Spleen (tissue), 11 donors: ENCODE data around the gene TTC27. TPM values are rescaled to one million over a fixed set of nuclear protein-coding genes. Genes with fewer than 3 reads are reported as not detected.

Source experiments
- DNase-seq: peaks from one replicate; pipeline ENCODE4 v3.0.0-alpha.2; 2020
- H3K27ac ChIP-seq, 8 donors: fragments of 200-600 bp; sonication (generic) in 7 of 8; 1 replicate in 4 of 8; 2 replicates in 4 of 8; pipeline versions ENCODE4 v1.5.0 to v1.8.0; 2016 to 2021; ENCODE audit warnings: inconsistent platforms in 4 of 8, mild to moderate bottlenecking in 4 of 8, moderate library complexity in 1 of 8
- H3K27me3 ChIP-seq, 7 donors: fragments of 200-600 bp; sonication (generic) in 6 of 7; replicated peaks in 1 of 7; 1 replicate in 4 of 7; 2 replicates in 3 of 7; pipeline versions ENCODE4 v1.5.0 to v1.8.0; 2016 to 2021; ENCODE audit warnings: inconsistent platforms in 3 of 7, mild to moderate bottlenecking in 1 of 7
- H3K36me3 ChIP-seq, 6 donors: fragments of 200-600 bp; sonication (generic) in 5 of 6; 1 replicate in 4 of 6; 2 replicates in 2 of 6; pipeline versions ENCODE4 v1.5.0 to v1.8.0; 2016 to 2021; ENCODE audit warnings: inconsistent platforms in 2 of 6
- H3K4me1 ChIP-seq, 6 donors: fragments of 200-600 bp; sonication (generic) in 5 of 6; 1 replicate in 3 of 6; 2 replicates in 3 of 6; pipeline versions ENCODE4 v1.5.0 to v1.8.0; 2016 to 2021; ENCODE audit warnings: inconsistent platforms in 3 of 6
- H3K4me3 ChIP-seq, 8 donors: fragments of 200-600 bp; sonication (generic) in 7 of 8; 1 replicate in 4 of 8; 2 replicates in 4 of 8; pipeline versions ENCODE4 v1.5.0 to v1.8.0; 2016 to 2021; ENCODE audit warnings: inconsistent platforms in 4 of 8, mild to moderate bottlenecking in 4 of 8, moderate library complexity in 2 of 8
- H3K9me3 ChIP-seq, 8 donors: fragments of 200-600 bp; sonication (generic) in 7 of 8; 1 replicate in 4 of 8; 2 replicates in 4 of 8; pipeline versions ENCODE4 v1.5.0 to v1.8.0; 2016 to 2021; ENCODE audit warnings: inconsistent platforms in 4 of 8
- POLR2A ChIP-seq, 3 donors: fragments of 450-650 bp; IDR thresholded peaks; one replicate each; pipeline ENCODE4 v1.5.1; 2017; ENCODE audit warnings: antibody characterized with exemption in 3 of 3, mild to moderate bottlenecking in 1 of 3
- POLR2AphosphoS5 ChIP-seq, 3 donors: sonication (generic); formaldehyde crosslinking; IDR thresholded peaks; one replicate each; pipeline ENCODE4 v1.5.1; 2017; ENCODE audit warnings: antibody characterized with exemption in 3 of 3
- WGBS, 5 donors: extraction: QIAGEN DNeasy Blood & Tissue Kit in 3 of 5; methylation state at CpG; one replicate each; pipeline versions ENCODE4 v1.1.5 to v1.1.7; 2013 to 2018; 5-methylcytosine and 5-hydroxymethylcytosine counted together
- intact Hi-C: fragments of 100-400 bp; cut with DNase I; formaldehyde crosslinking; loops from one replicate; pipeline ENCODE4 v1.15.0; 2023; ENCODE audit warnings: low total_unique reads
- polyA plus RNA-seq, 3 donors: library from polyadenylated mRNA; stranded (reverse); fragments of 200-250 nt; gene quantifications; one replicate each; pipeline ENCODE4 v1.2.1, GENCODE V29; 2013
- total RNA-seq, 7 donors: library from RNA; depleted of rRNA in 3 of 7; stranded (reverse); fragments of >200 nt in 3 of 7; fragmentation: NEBNext Ultra II Directional in 4 of 7; extraction: Animal tissue kit (Norgen Biotek cat#: 25700) in 4 of 7; gene quantifications; one replicate each; pipeline versions ENCODE4 v1.1.0 to v1.2.1, GENCODE V29; 2016 to 2021
- TF ChIP-seq, protein P1 (sequence below), 11 experiments: fragments of 200-600 bp in 7 of 11; fragments of 450-650 bp in 4 of 11; sonication (generic) in 4 of 11; IDR thresholded peaks in 8 of 11; conservative IDR thresholded peaks in 3 of 11; 1 replicate in 7 of 11; 2 replicates in 4 of 11; pipeline versions ENCODE4 v1.4.0 to v1.8.0; 2016 to 2021; ENCODE audit warnings: antibody characterized with exemption in 11 of 11, inconsistent platforms in 4 of 11, mild to moderate bottlenecking in 1 of 11
- donor health status: healthy with polysubstance abuse.
- donor health status: DM: no; HTN: no; CAD: no; lungs with moderate emphysema.
- donor health status: DM: no; HTN: no; CAD: no.
- donor health status: Bipolar disorder and iron deficiency.
- donor health status: healthy.
- donor health status: DM: no; HTN: no; CAD: no.
- donor health status: DM: yes; HTN: yes; CAD: no.

TTC27 gene
- total and polyA plus RNA-seq, 10 donors: 9.0 to 28.5 (median 20.6) TPM

GRCh38 chr2:32783469-32783868, 155.6 kb downstream of the TTC27 start:
- DNase-seq: no peak
- H3K27ac ChIP-seq: no peak overlapping the region
- intact Hi-C loops: no loop called here
- no peaks in the 10 kb centered on the region for H3K27me3 ChIP-seq
- no peak overlapping the region for H3K4me3 ChIP-seq
- WGBS, 5 donors: 80 to 87% (median 83%) methylated on average over 2 of the region's 2 CpGs
- TF ChIP-seq POLR2AphosphoS5 (IDR thresholded peaks at IDR 0.05) (no peak), POLR2A (IDR thresholded peaks at IDR 0.05) (no peak)
- TF ChIP-seq, protein P1, sequence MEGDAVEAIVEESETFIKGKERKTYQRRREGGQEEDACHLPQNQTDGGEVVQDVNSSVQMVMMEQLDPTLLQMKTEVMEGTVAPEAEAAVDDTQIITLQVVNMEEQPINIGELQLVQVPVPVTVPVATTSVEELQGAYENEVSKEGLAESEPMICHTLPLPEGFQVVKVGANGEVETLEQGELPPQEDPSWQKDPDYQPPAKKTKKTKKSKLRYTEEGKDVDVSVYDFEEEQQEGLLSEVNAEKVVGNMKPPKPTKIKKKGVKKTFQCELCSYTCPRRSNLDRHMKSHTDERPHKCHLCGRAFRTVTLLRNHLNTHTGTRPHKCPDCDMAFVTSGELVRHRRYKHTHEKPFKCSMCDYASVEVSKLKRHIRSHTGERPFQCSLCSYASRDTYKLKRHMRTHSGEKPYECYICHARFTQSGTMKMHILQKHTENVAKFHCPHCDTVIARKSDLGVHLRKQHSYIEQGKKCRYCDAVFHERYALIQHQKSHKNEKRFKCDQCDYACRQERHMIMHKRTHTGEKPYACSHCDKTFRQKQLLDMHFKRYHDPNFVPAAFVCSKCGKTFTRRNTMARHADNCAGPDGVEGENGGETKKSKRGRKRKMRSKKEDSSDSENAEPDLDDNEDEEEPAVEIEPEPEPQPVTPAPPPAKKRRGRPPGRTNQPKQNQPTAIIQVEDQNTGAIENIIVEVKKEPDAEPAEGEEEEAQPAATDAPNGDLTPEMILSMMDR (IDR thresholded peaks at IDR 0.05 in 8 of 11, conservative IDR thresholded peaks at IDR 0.05 in 3 of 11): no peak
- H3K4me1 ChIP-seq: no peaks in the 10 kb centered on the region
- H3K9me3 ChIP-seq: peaks cover 8 to 33% (median 27%) of the 10 kb centered on the region in 8 donors
- H3K36me3 ChIP-seq: peaks cover 0 to 95% (median 36%) of the 10 kb centered on the region in 6 donors

- Histone ChIP-seq H3K27me3 (no peaks in the 10 kb centered on the region), H3K4me1 (no peaks in the 10 kb centered on the region), H3K9me3 (peaks cover 8 to 33% (median 23%) of the 10 kb centered on the region in 8 donors), H3K4me3 (no peak overlapping the region), H3K36me3 (peaks cover 0 to 92% (median 32%) of the 10 kb centered on the region in 6 donors), H3K27ac (no peak overlapping the region)
- TF ChIP-seq, protein P1 (IDR thresholded peaks at IDR 0.05 in 8 of 11, conservative IDR thresholded peaks at IDR 0.05 in 3 of 11): no peak
- TF ChIP-seq POLR2A (IDR thresholded peaks at IDR 0.05) (no peak), POLR2AphosphoS5 (IDR thresholded peaks at IDR 0.05) (no peak)
- intact Hi-C loops: no loop called here
- no peak for DNase-seq
- WGBS, 5 donors: 85 to 95% (median 93%) methylated on average over 4 of the region's 4 CpGs
Observed at GRCh38 chr2:32783933-32784332, 156.1 kb downstream of the TTC27 start.

DNA sequence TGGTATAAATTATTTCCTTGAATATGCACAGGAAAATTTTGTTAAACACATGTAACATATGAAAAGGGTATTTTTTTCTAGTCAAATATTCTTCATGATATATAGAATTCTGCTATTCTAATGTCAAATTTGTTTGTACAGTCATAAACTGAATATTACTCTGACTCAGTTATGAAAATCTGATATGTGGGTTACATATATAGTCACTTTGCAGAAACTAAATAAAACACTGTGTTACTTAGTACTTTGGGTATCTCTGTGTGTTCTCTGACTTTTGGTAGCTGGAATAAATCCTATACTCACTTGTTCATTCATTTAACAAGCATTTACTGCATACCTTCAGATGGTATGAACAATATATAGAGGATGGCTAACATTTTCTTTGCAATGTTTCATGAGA, 159.4 kb downstream of the TTC27 start:
- Histone ChIP-seq H3K27ac (no peak overlapping the region), H3K36me3 (peaks cover 0 to 81% (median 12%) of the 10 kb centered on the region in 6 donors), H3K27me3 (no peaks in the 10 kb centered on the region), H3K4me3 (no peak overlapping the region), H3K4me1 (peaks cover 0 to 9% (median 0%) of the 10 kb centered on the region in 6 donors), H3K9me3 (peaks cover 0 to 6% (median 0%) of the 10 kb centered on the region in 8 donors)
- intact Hi-C loops: no loop called here
- TF ChIP-seq POLR2A (IDR thresholded peaks at IDR 0.05): no peak
- TF ChIP-seq, protein P1 (IDR thresholded peaks at IDR 0.05 in 8 of 11, conservative IDR thresholded peaks at IDR 0.05 in 3 of 11): no peak
- no peak for TF ChIP-seq POLR2AphosphoS5 (IDR thresholded peaks at IDR 0.05)
- DNase-seq: no peak

DNA sequence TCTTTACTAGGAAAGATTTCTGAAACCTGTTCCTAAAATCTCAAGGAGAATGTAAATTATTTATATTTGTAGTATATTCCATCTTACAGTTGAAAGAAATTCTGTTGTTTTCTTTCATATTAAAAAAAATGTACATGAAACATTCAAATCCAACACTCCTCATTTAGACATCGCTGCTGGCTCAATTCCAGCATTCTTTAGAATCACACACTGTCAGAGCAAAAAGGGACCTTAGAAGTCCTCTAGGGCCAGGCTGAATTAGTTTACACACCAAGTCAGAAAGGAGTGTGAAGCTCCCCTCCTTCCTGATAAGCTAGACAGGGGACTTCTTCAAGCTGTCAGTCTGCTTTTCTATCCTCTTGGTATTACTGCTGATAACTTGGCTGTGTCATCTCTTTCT, 160.3 kb downstream of the TTC27 start:
- Histone ChIP-seq H3K9me3 (peaks cover 0 to 6% (median 0%) of the 10 kb centered on the region in 8 donors), H3K27ac (no peak overlapping the region), H3K36me3 (peaks cover 0 to 80% (median 8%) of the 10 kb centered on the region in 6 donors), H3K4me3 (no peak overlapping the region), H3K4me1 (peaks cover 0 to 18% (median 0%) of the 10 kb centered on the region in 6 donors), H3K27me3 (no peaks in the 10 kb centered on the region)
- intact Hi-C loops: no loop called here
- no peak for TF ChIP-seq POLR2AphosphoS5 (IDR thresholded peaks at IDR 0.05)
- TF ChIP-seq, protein P1 (IDR thresholded peaks at IDR 0.05 in 8 of 11, conservative IDR thresholded peaks at IDR 0.05 in 3 of 11): no peak
- DNase-seq: no peak
- 70 to 88% (median 83%) methylated on average over 1 of the region's 1 CpG for WGBS, 5 donors
